COLO668 (cell line): ENCODE results near the gene SELENOS.

Source experiments
- DNase-seq: peaks from one replicate; lab custom pipeline; 2025; ENCODE audit not compliant: unreplicated experiment; lab: John Stamatoyannopoulos, UW

Gene SELENOS

DNA sequence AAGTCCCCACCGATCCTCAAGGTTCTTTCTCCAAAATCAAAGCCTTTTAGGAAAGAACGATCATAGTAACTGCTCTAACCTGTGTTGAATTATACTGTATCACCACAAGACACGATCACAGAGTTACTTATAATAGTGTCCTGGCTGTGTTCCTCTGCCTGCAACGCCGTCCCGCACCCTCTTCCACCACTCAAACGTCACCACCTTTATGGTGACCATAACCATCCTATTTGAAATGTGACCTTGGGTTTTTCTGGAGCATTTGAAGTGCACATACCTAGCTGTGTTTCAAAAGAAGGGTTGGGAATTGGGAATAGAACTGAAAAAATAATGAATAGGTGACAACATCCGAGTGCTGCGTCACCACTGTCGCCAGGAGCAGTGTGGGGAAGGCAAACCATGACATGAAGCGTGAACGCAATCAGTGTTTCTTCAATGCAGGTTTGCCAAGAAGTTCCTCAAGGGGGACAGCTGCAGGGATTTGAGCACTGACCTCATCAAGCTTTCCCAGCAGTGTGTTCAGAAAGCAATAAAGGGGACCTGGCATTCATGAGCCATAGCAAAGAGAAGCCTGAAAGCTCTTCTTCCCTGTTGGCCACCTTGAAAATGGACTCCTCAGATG lies 769 bp upstream of the SELENOS start:
- DNase-seq: no peak

- DNase-seq: peak; percentile 17
These were observed 716 bp downstream of the SELENOS start for GRCh38 chr15:101276501-101277037.

DNA sequence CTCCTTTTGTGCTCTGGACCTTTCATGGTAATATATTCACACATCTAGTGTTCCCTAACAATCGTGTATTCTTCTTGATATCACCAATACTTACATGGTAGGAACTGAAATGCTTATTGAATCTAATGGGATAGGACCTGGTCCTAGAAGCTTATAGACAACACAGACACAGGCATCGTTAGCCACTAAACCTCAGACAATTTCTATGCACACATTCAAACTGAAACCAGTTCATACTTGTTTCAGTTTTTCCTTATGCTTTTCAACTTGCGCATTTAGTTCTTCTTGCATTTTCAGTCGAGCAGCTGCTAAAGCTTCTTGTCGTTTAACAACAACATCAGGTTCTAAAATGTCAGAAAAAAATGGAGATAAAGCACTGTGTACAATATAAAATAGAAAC lies 2.3 kb downstream of the SELENOS start:
- DNase-seq: no peak

GRCh38 chr15:101273534-101273933 lies 3.8 kb downstream of the SELENOS start:
- no peak for DNase-seq

DNA sequence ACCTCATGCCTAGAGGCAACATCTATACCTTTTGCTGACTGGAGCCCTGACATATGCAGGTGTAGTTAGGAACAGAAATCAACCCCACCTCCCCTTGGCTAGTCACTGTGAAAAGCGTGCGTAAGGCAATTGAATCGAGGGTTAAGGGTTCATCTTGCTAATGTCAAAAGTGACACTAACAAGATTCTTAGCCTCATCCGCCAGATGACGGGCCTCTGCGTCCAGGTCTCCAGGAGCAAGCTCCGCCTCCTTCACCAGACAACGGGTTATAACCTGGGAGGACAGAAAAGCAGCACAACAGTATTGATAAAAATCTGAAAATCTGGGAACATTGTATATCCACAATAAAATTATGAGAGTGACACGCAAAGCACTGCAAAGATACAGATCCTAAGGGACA lies 4.7 kb downstream of the SELENOS start:
- no peak for DNase-seq

DNA sequence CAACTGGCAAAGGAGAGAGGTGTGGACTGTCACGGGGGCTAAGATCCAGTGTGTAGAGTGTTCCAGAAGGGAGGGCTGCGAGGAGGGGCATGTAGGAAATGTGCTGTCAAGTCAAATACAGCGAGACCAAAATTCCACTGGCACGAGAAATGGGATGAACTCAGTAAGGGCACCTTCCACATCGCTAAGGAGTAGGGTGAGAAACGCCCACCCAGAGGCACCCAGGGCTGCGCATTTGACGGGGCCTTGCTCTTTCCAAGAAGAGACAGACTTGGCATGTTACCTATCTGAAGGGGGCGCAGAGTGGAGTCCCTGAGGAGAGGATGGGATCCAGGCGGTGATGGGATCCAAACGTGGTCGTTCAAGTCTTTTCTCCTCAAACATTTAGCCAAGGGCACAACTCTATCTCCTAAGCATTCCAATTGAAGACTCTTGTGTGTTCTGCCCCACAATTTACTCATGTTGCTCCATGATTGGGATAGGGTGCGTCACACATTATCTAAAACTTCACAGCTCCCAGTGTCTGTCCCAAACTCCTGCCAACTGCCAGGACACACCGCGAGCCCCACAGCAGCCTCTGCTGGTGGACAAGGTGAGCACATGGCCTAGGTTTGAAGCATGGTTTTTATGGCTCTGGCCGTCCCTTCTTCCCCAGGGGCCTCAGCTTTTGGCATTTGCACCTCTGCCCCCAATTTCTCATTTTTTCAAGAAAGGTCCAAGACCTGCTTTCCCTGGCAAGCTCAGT lies 7.6 kb downstream of the SELENOS start:
- DNase-seq: no peak

DNA sequence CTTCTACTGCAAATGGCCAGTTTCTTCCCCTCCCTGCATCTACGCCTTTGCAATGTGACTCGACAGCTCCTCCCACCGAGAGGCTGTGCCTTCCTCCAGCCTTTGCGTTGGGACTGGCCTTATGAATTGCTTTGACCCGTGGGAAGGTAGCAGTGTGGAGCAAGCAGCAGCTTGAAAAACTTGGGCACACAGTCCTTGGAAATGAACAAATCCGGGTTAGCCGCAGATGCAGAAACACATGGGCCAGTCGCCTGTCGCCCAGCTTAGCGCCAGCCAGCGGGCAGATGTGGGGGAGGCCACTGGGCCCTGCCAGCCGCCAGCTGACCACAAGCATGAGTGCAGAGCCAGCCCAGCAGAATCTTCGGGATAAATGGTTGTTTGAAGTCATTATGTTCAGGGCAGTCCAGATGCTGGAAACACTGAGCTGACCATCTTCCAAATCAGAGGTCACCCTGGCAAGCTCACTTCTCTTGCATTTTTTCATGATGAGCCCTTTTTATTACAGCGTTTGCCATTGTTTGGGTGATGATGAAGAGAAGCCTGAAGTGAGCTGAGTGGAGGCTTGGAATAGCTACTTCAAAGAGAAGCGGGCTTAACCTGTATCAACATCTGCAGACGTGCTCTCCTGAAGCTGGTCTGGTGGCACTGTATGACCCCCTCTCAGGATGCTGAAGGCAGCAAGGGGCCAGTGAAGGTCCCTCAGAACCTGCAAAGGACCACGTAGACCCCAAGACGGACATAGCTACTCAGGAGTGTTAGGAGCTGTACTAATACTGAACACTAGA lies 9.8 kb downstream of the SELENOS start:
- no peak for DNase-seq

- no peak for DNase-seq
These were observed 10.5 kb downstream of the SELENOS start for GRCh38 chr15:101266787-101267186.

DNA sequence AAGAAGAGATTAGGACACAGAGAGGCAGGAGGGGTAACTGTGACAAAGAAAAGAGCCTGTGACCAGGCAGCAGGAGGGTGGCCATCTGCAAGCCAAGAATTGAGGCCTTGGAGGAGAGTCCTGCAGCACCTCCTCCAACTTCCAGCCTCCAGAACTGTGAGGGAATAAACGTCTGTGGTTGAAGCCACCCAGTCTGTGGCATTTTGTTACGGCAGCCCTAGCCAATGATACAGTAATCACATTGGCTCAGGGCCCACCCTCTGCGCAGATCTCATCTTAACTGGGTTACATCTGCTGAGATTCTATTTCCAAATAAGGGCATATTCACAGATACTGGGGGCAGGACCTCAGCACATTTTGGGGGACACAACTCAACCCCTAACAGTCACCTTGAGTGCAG lies 11.3 kb downstream of the SELENOS start:
- DNase-seq: no peak

- no peak for DNase-seq
These were observed 12.2 kb downstream of the SELENOS start for GRCh38 chr15:101264911-101265641.

DNA sequence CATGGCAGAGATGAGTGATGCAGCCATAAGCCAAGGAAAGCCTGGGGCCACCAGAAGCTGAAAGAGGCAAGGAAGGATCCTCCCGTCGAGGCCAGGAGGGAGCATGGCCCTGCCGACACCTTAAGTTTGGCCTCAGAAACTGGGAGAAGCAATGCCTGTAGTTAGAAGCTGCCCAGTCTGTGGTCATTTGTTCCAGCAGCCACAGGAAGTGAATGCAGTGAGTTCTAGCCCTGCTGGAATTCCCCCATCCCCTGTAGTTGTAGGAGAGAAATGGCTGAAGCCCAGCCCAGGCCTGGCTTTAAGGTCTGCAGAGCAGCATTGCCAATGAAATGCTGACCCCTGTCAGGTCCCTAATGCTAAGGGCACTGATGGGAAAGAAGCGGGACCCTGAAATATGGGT lies 13.3 kb downstream of the SELENOS start:
- no peak for DNase-seq

- DNase-seq: no peak
These were observed 14.7 kb downstream of the SELENOS start for GRCh38 chr15:101262551-101262950.

GRCh38 chr15:101258238-101259144 lies 18.8 kb downstream of the SELENOS start:
- DNase-seq: peak; percentile 41

DNA sequence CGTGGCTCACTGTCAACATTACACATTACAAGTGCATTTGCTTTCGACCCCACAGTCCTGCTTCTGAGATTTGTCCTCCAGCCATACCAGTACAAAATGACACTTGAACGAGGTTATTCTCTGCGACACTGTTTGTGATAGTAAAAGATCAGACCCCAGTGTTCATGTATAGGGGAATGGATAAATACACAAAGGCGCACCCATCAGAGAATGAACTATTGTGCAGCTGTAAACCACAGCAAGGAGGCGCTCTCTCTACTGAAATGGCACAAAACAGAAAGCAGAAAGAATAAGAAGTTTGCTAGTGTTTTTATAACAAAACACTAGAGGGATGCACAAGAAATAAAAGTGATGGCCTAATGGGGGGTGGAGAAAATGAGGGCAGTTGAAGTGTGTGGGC lies 20.5 kb downstream of the SELENOS start:
- no peak for DNase-seq

DNA sequence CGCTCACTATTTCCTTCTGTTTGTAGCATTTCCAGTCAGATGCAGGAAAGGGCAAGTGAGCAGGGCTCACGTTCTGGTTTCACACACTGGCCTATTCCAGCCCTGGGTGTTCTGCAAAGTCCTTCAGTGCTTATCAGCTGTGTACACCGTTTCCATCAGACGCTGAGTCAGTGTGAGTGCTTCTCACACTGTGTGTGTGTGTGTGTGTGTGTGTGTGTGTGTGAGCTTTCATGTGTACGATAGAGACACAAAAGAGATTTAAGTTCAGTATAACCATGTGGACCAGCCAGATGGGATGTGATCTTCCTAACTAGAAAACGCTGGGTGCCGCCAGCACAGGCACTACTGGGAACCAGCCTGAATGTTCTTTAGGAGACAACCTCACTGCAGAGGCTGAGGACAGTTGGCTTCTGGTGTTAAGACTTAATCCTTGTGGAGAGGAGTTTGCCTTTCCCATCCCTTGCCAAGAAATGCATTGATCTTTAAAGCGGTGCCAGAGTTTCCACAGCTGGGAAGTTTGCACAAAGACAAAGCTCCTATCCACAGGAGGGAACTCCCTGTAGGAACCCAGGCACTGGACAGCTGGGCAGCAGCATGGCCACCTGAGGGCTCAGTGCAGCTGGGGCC lies 21.6 kb downstream of the SELENOS start:
- no peak for DNase-seq

GRCh38 chr15:101255051-101255395 lies 22.3 kb downstream of the SELENOS start:
- DNase-seq: no peak

- no peak for DNase-seq
These were observed 22.9 kb downstream of the SELENOS start for GRCh38 chr15:101254157-101255050.

DNA sequence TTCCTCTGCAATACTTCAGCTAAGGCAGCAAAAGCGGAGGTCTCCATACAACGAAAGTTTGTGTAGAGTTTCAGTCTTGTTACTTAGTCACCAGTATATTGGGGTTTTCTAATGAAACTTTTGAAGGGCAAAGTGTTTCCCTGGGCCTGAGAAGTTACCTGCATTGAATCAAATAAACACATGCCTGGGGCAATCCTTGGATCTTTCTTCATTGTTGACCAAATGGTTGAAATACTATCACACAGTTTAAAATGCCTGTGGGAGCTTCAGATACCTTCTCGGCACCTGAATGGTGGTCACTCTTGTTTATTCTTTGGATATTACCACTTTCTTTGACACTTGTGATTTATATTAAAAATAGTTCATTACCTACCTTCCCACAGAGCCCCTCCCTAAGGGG lies 24.4 kb downstream of the SELENOS start:
- no peak for DNase-seq
